NCI-H128 (cell line): ENCODE data around the gene SLC5A12.
A peak's percentile ranks its signal among the peaks of the same experiment; 100 is the strongest.
"Not testable (repeated sequence)": the region's sequence is repeated elsewhere in the genome, so short reads cannot be mapped to it uniquely, and the experiment has no call there.

Source experiments
- DNase-seq: peaks from one replicate; lab custom pipeline; 2025; ENCODE audit not compliant: unreplicated experiment; lab: John Stamatoyannopoulos, UW

The SLC5A12 gene

DNA sequence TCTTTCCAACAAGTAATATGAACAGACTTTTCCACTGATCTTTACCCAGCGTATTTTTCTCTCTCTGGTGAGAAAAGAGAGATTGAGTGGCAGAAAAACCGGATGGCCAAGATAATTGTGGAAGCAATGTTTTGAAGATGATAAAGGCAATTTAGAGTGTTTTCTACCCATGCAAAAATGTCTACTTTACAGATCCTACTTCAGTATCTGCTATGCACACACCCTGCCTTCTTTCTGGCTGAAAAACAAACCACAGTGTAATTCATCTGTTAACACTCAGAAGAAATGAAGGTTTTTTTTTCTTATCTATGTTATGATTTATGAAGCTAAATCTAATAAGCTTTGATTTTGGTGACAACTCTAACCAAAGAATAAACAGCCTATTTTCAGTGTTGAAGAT, 56.8 kb downstream of the SLC5A12 start:
- no peak for DNase-seq

DNA sequence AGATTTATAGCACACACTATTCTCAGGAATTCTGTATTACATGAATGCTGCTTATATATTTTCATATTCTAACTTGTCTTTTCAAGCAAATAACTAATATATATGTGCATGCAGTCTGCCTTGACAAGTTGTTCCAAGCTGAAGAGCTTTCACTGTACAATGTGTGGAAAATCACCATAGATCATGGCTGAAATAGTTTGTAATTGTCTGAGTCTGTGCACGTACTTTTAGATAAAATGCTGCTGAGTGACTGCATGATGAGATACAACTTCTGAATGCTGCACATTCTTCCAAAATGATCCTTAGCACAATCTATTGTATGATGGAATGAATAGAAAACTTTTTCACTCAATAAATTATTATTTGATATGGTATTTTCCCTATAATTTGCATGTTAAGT, 58.9 kb downstream of the SLC5A12 start:
- DNase-seq, result no peak

DNA sequence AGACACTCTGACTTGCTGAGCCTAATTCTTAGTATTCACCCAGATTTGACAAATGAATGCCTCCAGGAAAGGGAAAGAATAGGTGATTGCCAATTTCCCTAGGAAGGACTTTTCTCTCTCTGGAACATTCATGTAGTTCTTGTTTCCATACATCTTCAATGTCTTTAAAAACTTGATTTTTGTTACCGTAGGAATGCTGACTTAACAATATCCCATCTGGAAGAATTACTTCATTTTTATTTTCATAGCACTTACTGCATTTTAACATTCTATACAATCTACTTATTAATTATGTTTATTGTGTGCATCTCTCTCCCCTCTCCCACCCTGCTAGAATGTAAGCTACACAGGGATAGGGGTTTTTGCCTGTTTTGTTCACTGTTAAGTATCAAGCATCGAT, 66.6 kb downstream of the SLC5A12 start:
- DNase-seq, result no peak

DNA sequence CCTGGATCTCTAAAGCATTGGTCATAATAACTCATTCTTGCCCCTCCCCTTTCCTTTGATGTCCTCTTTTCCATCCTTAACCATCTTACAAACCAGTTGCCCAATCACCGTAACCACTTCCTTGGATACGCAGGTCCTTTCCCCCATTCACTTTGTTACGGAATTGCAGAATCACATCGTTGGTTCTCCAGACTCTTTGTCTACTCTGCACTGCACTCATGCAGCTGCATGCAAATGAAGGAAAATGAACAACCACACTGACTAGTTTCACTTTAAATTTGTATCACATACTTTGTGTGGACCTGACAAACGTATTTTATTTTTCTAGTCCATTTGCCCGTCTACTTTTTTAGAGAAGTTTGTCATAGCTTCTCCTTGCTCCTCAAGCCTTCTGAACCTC, 69.9 kb downstream of the SLC5A12 start:
- DNase-seq, result no peak

DNA sequence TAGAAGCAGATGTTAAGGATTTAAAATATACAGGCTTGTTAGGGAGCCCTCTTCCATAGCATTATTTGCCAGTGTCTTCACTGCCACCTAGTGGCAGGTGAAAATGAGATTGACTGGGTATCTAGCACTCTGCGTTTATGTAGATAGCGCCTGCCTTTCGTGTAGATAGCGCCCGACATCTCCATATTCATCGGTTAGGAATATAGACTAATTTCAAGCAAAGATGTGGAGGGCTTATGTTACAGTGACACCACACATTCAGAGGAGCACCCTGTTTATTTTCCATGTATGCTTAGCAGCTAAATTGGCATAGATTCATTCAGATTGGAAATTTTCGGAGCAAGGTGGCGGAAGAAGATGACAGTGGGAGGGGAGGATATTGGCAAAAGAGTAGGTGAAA, 72.0 kb downstream of the SLC5A12 start:
- peak; percentile 19 for DNase-seq

DNA sequence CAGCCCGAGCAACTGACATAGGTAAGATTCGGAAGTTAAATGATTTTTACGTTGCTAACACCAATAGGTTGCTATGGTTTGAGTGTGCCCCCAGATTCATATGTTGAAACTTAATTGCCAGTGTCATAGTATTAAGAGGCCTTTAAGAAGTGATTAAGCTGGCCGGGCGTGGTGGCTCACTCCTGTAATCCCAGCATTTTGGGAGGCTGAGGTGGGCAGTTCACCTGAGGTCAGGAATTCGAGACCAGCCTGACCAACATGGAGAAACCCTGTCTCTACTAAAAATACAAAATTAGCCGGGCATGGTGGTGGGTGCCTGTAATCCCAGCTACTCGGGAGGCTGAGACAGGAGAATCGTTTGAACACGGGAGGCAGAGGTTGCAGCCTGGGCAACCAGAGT, 78.5 kb downstream of the SLC5A12 start:
- not testable (repeated sequence) for DNase-seq

DNA sequence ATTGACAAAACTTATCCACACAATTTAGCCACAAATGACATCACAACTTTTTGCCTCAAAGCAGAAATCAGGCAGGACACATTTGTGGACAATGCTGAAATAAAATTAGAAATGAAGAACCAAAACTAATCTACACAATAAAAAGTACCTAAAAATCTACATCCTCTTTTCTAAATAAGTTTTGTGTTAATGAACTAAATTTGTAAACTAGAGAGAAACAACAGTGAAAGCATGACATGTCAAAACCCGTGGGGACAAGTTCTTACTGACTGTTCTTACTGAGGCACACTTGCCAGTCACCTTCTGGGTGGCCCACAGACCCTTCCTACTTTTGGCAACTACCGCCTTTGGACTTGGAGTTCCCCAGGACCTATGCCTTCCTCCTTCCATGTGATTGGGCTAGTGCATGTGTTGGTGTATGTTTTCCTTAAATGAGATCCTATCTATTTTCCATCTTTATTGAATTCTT, 89.1 kb downstream of the SLC5A12 start:
- no peak for DNase-seq

DNA sequence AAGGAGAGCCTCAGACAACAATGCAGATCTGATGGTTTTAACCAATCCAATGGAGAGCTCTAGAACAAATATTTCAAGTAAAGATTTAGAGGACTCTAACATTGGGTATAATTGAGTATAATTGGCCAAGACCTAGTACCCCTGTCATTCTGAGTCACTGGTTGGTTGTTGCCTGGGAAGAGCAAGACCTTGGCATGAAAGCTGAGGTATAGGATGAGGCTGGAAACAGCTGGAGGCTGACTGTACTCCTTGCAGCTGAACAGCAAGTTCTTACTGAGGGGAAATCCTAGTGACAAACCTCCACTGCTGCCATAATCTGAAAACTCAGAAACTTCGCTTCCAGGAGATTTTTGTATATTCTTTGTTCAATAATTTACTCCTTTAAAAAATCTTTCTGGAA, 95.5 kb downstream of the SLC5A12 start:
- no peak for DNase-seq

DNA sequence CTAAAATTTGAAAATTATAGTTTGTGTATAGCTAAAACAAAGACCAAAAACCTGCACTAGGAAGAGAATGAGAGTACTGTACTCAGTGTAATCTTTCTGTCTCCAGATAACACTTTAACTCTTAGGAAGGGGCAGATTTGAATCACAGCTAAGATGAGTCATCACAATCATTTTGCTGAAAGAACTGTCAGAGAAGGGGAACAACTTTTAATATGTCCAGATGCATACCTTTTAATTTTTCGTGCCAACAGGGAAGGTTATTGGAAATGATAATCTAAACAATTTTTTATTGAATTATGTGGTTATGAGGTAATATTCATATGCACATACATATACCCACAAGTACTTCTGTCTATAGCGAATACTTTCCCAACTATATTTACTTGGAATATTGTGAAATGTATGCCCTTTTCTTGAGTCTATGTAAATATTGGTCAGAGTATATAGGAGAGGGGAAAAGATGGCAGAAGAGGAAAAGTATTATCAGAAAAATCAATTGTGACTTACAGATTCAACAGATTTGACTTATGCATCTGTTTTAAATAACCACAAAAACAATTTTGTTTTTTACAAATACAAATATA, 98.7 kb downstream of the SLC5A12 start:
- no peak for DNase-seq

DNA sequence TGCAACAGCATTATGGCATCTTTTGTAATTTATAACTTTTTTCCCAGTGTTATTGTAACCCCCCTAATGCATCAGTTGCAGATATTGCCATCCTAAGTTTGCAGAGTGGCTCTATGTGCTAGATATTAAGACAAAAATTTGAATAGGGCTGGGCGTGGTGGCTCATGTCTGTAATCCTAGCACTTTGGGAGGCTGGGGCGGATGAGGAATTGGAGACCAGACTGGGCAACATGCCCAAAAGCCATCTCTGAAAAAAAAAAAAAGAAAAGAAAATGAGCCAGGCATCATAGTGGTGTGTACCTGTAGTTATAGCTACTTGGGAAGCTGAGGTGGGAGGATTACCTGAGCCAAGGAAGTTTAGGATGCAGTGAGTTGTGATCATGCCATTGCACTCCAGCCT, 99.7 kb downstream of the SLC5A12 start:
- DNase-seq, result no peak

DNA sequence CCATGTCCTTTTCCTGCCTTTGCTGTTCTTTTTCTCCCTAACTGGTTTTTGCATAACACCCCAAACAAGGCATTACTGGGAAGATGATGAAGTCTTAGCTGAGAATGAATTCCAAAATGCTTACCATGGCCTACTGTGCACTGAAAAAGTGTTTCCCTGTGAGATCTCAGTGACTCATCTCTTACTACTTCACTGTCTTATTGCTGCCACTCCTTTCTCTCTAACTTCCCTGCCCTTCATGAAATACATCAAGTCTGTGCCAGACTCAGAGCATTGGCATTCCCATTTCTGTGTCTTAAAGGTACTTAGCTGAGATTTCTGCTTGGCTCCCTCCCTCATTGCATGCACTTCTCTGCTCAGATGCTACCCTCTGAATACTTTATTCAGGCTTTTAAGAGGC, 100.7 kb downstream of the SLC5A12 start:
- no peak for DNase-seq

DNA sequence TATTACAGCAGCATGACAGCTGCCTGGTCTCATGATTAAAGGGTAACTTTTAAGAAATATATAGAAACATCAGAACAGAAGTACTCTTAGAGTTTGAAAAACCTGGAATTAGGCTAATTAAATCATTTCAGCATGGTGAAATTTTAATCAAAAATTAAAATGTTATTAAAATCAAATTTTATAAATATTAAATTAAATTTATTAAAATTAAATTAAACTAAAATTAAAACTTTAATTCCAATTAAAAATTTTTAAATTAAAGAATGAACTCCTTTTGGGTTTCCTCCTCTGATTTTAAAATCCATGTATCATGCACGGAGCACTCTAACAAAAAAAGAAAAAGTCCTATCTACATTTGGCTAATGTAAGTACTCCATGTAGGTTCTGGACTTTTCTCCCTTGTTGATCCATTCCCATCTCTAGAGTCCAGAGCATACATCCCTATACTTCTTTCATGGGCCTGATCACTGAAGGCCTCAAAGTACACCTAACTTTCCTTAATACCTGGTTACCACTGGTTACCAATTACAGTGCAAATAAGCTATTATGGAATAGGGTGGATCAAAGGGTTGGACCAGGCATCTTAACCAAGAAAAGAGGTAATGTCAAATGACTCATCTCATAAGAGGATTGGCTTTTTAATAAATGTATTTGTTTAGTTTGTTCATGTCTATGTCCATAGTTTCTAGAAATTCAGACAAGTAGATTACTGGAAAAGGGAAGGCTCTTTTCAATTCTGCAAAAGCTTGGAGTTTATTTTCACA, 101.4 kb downstream of the SLC5A12 start:
- DNase-seq, result no peak

DNA sequence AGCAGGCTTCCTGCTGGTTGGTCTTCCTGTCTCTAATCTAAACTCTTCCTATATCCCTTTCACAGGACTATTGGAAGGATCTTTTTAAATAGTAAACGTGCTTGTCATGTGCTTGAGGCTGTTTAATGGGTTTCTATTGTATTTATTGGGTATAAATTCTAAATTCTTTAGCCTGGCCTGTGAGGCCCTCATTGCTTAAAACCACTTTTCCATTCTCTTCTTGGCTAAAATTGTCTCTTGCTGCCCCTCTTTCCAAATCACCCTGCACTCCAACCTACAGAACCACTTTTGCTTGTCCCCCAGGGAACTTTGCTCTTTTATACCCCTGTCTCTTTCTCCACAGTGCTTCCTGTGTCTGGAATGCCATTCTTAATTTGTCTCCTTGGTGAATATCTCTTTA, 103.4 kb downstream of the SLC5A12 start:
- no peak for DNase-seq
